Ammon's horn (tissue), 1 donor: ENCODE results near the gene STKLD1.

Source experiments
- DNase-seq: peaks from one replicate; pipeline ENCODE4 v3.0.0-alpha.2; 2016; ENCODE audit warnings: low spot score

Gene STKLD1

DNA sequence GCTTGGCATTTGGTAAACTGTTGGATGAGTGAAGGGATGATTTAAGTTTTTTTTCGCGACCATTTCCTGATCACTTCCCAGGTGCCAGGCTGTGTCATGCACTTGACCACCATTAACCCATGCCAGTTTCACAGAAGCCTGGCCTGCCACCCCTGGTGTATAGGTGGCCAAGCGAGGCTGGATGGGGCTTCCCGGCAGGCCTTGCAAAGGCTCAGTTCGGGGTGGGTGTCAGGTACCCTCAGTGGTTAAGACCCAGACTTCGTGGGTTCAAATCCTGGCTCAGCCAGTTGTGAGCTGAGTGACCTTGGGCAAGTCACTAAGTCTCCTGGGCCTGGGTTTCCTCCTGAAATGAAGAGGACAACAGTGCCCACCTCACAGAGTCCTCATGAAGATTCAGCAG lies 30.6 kb upstream of the STKLD1 start:
- DNase-seq = no peak

- DNase-seq = no peak
Observed at GRCh38 chr9:133346021-133346785, 30.0 kb upstream of the STKLD1 start.

DNA sequence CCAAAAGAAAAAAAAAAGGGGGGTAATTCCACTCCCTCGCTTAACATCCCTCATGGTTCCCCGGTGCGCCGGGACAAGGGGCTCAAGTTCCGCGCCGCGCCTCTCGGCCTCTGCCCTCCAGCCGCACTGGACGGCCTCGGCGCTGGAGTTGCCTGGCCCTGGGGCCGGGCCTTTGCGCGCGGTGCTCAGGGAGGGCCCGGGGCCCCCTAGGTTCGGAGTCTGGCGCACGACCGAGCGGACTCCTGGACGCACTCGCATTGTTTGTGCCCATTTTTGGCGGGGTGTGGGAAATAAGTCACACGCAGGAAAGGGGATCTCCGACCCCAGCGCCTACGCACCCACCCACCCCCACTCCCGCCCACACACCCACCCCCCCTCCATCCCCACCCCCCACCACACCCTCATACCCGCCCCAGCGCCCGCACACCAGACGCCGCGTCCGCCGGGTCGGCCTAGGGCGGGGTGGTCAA lies 28.6 kb upstream of the STKLD1 start:
- no peak for DNase-seq

DNA sequence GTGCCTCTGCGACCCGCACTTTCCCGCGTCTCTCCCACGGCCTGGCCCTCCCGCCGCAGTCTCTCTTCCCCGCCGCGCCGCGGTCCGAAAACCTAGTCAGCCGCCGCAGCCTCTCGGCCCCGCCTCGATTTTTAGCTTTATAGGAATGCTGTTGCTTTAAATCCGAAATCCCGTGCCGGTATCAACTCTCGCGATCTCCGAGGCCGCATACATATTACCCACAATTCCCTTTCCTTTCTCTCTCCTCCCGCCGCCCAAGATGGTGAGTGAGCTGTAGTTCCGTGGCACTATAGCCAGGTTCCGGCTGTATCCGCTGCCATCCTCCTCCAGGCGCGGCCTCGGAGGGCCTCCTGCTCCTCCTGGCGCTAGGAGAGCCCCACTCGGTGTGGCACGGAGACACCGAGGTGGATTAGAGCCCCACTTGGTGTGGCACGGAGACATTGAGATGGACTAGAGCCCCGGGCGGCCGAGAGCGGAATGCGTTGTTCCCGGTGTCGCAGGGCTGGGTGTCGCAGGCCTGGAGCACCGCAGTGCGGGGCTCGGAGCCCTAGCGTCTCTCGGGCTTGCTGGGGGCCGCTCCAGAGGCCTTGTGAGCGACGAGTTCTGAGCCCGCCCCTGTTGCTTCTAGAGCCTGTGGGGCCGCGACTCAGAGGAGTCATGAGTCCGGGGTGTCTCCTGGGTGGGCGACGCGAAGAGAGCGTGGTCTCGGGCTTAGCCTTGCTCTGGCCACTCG lies 28.0 kb upstream of the STKLD1 start, which contains the start of the genes MED22 and RPL7A:
MED22 (minus strand) TSS at position 147 of the 733 bp plus-strand sequence. CDS start 1,469 bp downstream, outside the sequence.
RPL7A (plus strand) TSS at position 234 of the 733 bp plus-strand sequence; CDS start at position 260, 26 bp downstream.
- DNase-seq = peak; percentile 96

- DNase-seq = no peak
Observed at GRCh38 chr9:133348718-133349573, 27.2 kb upstream of the STKLD1 start.

DNA sequence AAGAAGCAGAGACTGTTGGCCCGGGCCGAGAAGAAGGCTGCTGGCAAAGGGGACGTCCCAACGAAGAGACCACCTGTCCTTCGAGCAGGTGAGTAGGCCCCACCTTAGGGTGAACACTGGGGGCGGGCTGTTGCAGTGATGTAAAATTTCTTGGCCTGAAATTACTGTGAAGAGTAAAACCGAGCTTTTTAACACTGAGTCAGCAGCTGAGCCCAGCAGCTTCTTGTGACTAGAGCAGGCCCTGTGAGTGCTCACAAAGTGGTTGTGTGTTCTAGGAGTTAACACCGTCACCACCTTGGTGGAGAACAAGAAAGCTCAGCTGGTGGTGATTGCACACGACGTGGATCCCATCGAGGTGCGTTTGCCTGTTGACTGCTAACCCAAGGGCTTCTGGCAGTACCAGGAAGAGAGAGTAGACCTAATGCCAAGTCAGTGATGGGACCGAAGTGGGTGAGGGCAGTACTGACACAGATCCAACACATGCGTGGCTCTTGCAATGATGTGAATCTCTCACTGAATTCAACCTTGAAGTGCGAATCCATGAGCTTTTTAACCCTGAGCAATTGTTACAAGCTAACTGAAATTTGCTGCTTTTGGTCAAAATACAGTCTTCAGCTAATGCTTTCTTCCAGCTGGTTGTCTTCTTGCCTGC lies 26.1 kb upstream of the STKLD1 start:
- no peak for DNase-seq

DNA sequence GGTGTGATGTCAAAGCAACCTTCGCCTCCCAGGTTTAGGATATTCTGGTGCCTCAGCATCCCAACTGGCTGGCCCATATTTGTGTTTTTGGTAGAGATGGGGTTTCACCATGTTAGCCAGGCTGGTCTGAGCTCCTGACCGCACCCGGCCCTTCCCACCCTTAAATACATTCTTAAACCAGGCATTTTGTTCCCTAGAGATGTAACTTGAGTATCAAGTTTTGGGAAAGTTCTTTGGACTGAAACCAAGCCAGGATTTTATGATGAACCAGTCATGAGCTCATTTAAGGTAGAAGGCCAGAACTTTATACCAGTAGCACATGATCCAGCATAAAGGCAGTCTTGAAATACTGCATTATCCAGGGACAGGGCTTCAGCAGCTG lies 24.6 kb upstream of the STKLD1 start:
- DNase-seq = no peak

DNA sequence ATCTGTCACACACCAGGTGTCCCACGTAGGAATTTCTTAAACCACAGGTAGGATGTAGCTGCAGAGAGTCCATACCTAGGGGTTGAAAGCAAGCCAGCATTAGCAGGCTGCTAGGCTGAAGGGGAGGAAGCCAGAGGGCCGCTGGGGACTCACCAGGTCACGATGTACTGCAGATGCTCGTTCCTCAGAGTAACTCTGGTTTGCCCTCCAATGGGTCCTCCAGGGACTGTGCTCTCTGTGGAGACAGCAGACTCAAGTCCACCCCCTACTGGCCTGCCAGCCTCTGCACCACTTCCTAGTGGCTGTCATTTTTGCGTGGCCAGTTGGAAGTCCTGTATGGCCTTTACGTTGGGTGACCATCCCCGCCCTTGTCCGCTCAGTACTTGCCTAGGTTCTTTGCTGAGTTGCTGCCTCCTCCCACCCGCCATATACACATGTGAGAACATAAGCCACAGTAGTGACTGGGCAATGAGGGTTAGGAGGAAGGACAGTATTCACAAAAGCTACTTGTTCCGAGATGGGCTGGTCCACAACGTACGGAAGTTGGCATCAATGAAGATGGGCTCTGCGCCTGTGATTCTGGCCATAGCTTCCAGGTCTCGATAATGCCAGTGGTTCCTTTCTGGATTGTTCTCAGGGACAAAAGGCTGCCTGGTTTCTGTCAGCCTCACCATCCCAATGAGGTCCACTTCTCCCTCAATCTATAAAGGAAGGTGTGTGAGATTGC lies 24.1 kb upstream of the STKLD1 start:
- no peak for DNase-seq

- no peak for DNase-seq
Observed at GRCh38 chr9:133352635-133353340, 23.4 kb upstream of the STKLD1 start.

DNA sequence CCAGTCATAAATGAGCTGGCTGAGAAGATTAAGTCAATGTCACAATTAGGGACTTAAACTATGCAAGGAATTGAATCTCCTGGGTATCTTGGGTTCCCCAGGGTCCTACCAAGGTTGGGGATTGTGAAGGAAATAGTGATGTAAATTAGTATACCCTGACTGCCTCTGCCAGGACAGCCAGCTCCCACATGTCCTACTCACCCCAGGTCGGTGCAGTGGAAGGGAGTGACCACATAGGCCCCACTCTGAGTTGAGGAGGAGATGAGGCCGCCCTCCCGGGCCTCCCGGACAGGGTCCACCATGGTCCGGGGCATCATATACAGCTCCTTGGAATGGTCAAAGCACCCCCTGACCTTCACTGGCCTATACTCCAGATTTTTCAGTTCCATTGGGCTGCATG lies 22.6 kb upstream of the STKLD1 start:
- DNase-seq = no peak

- DNase-seq = no peak
Observed at GRCh38 chr9:133354766-133355165, 21.4 kb upstream of the STKLD1 start.

DNA sequence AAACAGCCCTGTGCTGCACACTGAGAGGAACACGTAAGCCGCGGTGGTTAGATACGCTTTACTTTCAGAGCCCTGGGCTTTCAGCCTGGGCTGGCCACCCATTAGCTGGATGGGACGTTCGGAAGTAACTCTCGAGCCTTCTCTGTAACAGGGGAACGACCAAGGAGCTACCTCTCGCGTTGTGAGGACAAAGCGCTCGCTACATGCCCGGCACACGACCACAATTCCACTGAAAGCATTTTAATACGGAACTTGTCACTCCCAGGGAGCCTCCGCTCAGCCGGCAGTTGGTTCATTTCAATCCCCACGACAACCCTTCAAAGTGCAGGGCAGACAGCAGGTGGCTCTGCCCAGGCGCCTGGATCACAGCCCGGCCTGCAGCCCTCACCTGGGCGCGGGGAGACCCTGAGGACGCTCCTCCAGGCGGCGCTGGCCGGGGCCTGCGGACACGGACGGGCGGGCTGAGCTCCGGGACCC lies 20.2 kb upstream of the STKLD1 start:
- DNase-seq = no peak

- DNase-seq = peak; percentile 76
Observed at GRCh38 chr9:133356391-133357091, 19.6 kb upstream of the STKLD1 start, which contains the start of the genes SURF1 and SURF2. Gene SURF1, minus strand, starts transcription at chr9:133356487. Its CDS starts 34 bp downstream, at chr9:133356453. Gene SURF2, plus strand, starts transcription at chr9:133356550. Its CDS starts 43 bp downstream, at chr9:133356593.

- DNase-seq = no peak
Observed at GRCh38 chr9:133357656-133358055, 18.5 kb upstream of the STKLD1 start.

DNA sequence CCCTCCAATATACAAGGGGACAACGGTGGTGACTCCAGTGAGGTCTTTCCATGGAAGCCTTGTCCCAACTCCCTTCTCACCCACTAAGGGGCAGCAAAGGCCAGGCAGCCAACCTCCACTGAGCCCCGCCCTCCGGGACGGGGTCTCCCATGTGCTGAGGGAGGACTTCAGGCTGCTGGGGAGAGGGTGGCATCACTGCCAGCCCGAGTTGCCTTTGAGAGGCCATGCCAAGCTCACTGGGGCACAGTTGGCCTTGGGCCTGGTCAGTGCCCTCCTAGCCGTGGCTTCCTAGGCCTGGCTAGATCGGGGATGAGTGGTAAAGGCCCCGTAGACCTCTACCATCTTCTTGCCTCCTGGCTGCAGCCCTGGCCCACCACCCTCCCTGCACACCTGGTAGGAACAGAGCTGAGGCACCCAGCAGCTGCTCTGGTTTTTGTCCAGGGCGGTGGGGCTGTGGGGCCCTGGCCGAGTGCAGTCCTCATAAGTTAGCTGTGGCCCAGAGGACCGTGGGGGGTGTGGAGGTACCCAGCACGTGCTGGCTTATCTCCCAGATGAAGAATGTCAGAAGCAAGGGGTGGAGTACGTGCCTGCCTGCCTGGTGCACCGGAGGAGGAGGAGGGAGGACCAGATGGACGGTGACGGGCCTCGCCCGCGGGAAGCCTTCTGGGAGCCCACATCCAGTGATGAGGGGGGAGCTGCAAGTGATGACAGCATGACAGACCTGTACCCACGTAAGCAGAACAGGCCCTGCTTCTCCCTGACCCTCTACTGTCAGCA lies 16.6 kb upstream of the STKLD1 start:
- DNase-seq = no peak

GRCh38 chr9:133360400-133361393 lies 15.5 kb upstream of the STKLD1 start:
- DNase-seq = no peak

DNA sequence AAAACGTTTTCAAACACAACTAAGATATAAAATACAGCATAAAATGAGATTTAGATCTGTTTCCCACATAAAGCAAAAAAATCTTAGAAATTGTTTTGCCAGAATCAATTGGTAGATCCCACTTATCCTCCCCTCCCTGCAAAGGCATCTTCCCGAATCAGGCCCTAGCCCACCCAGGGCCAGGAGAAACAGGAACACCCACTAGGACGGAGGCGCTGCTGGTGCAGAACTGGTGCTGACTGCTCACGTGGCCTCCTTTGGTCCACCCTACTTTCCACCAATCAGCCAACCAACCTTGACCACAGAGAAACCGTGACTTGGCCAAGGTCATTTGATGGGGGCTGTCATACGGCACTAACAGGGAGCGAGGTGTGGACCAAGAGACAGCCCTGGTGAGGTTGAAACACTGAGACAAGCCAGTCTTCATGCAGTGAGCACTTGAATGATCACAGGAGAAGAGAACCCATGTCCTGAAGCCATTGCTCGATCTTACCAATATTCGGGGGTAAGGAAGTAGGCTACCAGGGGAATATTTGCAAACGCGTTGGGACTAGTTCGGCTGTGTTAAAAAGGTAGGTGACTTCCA lies 14.6 kb upstream of the STKLD1 start:
- no peak for DNase-seq
